OCI-LY7 (cell line): ENCODE measurements around the gene POR.

Source experiments
- EZH2phosphoT487 ChIP-seq: fragments of 200-600 bp; sonication (generic); IDR thresholded peaks from 2 replicates; pipeline ENCODE4 v1.6.1; 2018; ENCODE audit warnings: low read depth, borderline replicate concordance, mild to moderate bottlenecking, mixed run types, antibody characterized with exemption, low read length, moderate library complexity, mixed read lengths
- TF ChIP-seq, protein P1 (sequence below): fragments of 200-600 bp; sonication (generic); conservative IDR thresholded peaks from 2 replicates; pipeline ENCODE4 v1.5.1; 2014; ENCODE audit warnings: mild to moderate bottlenecking, antibody characterized with exemption, low read length, moderate library complexity, mixed read lengths

- TF ChIP-seq, protein P1, sequence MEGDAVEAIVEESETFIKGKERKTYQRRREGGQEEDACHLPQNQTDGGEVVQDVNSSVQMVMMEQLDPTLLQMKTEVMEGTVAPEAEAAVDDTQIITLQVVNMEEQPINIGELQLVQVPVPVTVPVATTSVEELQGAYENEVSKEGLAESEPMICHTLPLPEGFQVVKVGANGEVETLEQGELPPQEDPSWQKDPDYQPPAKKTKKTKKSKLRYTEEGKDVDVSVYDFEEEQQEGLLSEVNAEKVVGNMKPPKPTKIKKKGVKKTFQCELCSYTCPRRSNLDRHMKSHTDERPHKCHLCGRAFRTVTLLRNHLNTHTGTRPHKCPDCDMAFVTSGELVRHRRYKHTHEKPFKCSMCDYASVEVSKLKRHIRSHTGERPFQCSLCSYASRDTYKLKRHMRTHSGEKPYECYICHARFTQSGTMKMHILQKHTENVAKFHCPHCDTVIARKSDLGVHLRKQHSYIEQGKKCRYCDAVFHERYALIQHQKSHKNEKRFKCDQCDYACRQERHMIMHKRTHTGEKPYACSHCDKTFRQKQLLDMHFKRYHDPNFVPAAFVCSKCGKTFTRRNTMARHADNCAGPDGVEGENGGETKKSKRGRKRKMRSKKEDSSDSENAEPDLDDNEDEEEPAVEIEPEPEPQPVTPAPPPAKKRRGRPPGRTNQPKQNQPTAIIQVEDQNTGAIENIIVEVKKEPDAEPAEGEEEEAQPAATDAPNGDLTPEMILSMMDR: no peak
- no peak for TF ChIP-seq EZH2phosphoT487
These were observed 33.4 kb upstream of the POR start for GRCh38 chr7:75881436-75882095.
